MCF 10A (cell line): ENCODE data around the gene TXNDC11. TPM values are rescaled to one million over a fixed set of nuclear protein-coding genes. Genes with fewer than 3 reads are reported as not detected.

ENCODE experiments used
- BruUV-seq: library from RNA; stranded (reverse); fragments of 400-500 nt; replicated peaks from 2 replicates; lab custom pipeline; 2021; lab: Mats Ljungman, UMichigan
- CTCF ChIA-PET: fragments of 300-600 bp; sonication (Branson Sonifier 250); formaldehyde crosslinking; extraction: SDS; loops from one replicate; lab custom pipeline; 2021; ENCODE audit warnings: antibody characterized with exemption, inconsistent platforms; lab: Yijun Ruan, JAX
- POLR2A ChIA-PET: fragments of 300-600, 350-650 bp; sonication (Branson Sonifier 250); formaldehyde crosslinking; extraction: SDS; loops from one replicate; lab custom pipeline; 2020; ENCODE audit warnings: antibody characterized with exemption, inconsistent platforms; lab: Yijun Ruan, JAX
- DNase-seq: peaks from one replicate; pipeline ENCODE4 v3.0.0-alpha.2; 2018; ENCODE audit not compliant: unreplicated experiment
- H3K27ac Mint-ChIP-seq: one replicate; pipeline ENCODE4 v1.8.0; 2022; ENCODE audit warnings: mild to moderate bottlenecking, low read depth, mixed read lengths; ENCODE audit not compliant: unreplicated experiment
- H3K27me3 Mint-ChIP-seq: one replicate; pipeline ENCODE4 v1.8.0; 2022; ENCODE audit warnings: mixed read lengths; ENCODE audit not compliant: insufficient read depth, unreplicated experiment
- H3K36me3 Mint-ChIP-seq: one replicate; pipeline ENCODE4 v1.8.0; 2022; ENCODE audit warnings: mild to moderate bottlenecking, moderate library complexity, mixed read lengths; ENCODE audit not compliant: insufficient read depth, unreplicated experiment
- H3K4me1 Mint-ChIP-seq: one replicate; pipeline ENCODE4 v1.8.0; 2022; ENCODE audit warnings: mixed read lengths; ENCODE audit not compliant: insufficient read depth, unreplicated experiment
- H3K4me3 Mint-ChIP-seq: one replicate; pipeline ENCODE4 v1.8.0; 2022; ENCODE audit warnings: mild to moderate bottlenecking, moderate library complexity, mixed read lengths; ENCODE audit not compliant: unreplicated experiment
- H3K9me3 Mint-ChIP-seq: one replicate; pipeline ENCODE4 v1.8.0; 2022; ENCODE audit warnings: mixed read lengths; ENCODE audit not compliant: unreplicated experiment
- CTCF ChIP-seq: fragments of 200-600 bp; IDR thresholded peaks from one replicate; pipeline ENCODE4 v1.8.0; 2022; ENCODE audit warnings: antibody characterized with exemption, mild to moderate bottlenecking; ENCODE audit not compliant: unreplicated experiment
- intact Hi-C: fragments of 100-400 bp; cut with micrococcal nuclease; formaldehyde crosslinking; loops from 2 replicates; pipeline ENCODE4 v1.14.1; 2022
- total RNA-seq: library from RNA; stranded (reverse); gene quantifications from 2 replicates; pipeline ENCODE4 v1.2.3, GENCODE V29; 2022

Gene TXNDC11
- total RNA-seq, 1 experiment from 2014 or later = 38.2 TPM

- no peaks in the 10 kb centered on the region for H3K27me3 Mint-ChIP-seq
These were observed 75.3 kb downstream of the TXNDC11 start for GRCh38 chr16:11667221-11667823.

GRCh38 chr16:11666103-11667055, 76.3 kb downstream of the TXNDC11 start:
- no peaks in the 10 kb centered on the region for H3K9me3 Mint-ChIP-seq
- peak; percentile 32 for DNase-seq
- ChIA-PET POLR2A (interaction anchor here (0.5 to 1.5 kb wide), 5 partner anchors 10 to 131 kb away, joined by 3 to 4 read pairs (median 3); partner anchors contain the start of gene TXNDC11), CTCF (interaction anchor here (0.6 to 1.8 kb wide), 5 partner anchors 8 to 271 kb away, joined by 4 to 8 read pairs (median 4); no protein-coding TSS in a partner anchor)
- H3K4me3 Mint-ChIP-seq = peak overlapping the region; percentile 46
- no TSS peak for BruUV-seq
- no peak for TF ChIP-seq CTCF
- peaks cover 6% of the 10 kb centered on the region for H3K4me1 Mint-ChIP-seq
- H3K27me3 Mint-ChIP-seq = no peaks in the 10 kb centered on the region
- no peaks in the 10 kb centered on the region for H3K36me3 Mint-ChIP-seq
- H3K27ac Mint-ChIP-seq = no peak overlapping the region
- intact Hi-C loops = no loop called here

More at GRCh38 chr16:11667221-11667823, 75.3 kb downstream of the TXNDC11 start:
- Mint-ChIP-seq H3K27ac (no peak overlapping the region), H3K4me3 (peak overlapping the region; percentile 46), H3K36me3 (no peaks in the 10 kb centered on the region), H3K9me3 (no peaks in the 10 kb centered on the region), H3K4me1 (peaks cover 6% of the 10 kb centered on the region)
- no peak for DNase-seq
- ChIA-PET CTCF (interaction anchor here (0.7 to 1.8 kb wide), 7 partner anchors 7 to 271 kb away, joined by 3 to 8 read pairs (median 4); no protein-coding TSS in a partner anchor), POLR2A (interaction anchor here (0.6 to 1.5 kb wide), 6 partner anchors 27 to 309 kb away, joined by 3 to 4 read pairs (median 4); partner anchors contain the start of gene TXNDC11)
- TF ChIP-seq CTCF = no peak
- BruUV-seq = no TSS peak
- intact Hi-C loops = no loop called here

- H3K4me1 Mint-ChIP-seq = peaks cover 6% of the 10 kb centered on the region
- CTCF ChIA-PET = interaction anchor here (1.1 kb wide), 1 partner anchor 258 kb away, joined by 5 read pairs; no protein-coding TSS in a partner anchor
- H3K27ac Mint-ChIP-seq = no peak overlapping the region
- no peaks in the 10 kb centered on the region for H3K27me3 Mint-ChIP-seq
- H3K9me3 Mint-ChIP-seq = no peaks in the 10 kb centered on the region
- intact Hi-C loops = no loop called here
- DNase-seq = no peak
- no peaks in the 10 kb centered on the region for H3K36me3 Mint-ChIP-seq
- H3K4me3 Mint-ChIP-seq = no peak overlapping the region
- POLR2A ChIA-PET = interaction anchor here (0.7 kb wide), 1 partner anchor 37 kb away, joined by 4 read pairs; no protein-coding TSS in a partner anchor
- no peak for TF ChIP-seq CTCF
- BruUV-seq = no TSS peak
These were observed 77.6 kb downstream of the TXNDC11 start for GRCh38 chr16:11665071-11665491.
